G401 (cell line): ENCODE results near the gene ZGPAT. TPM values are rescaled to one million over a fixed set of nuclear protein-coding genes. Genes with fewer than 3 reads are reported as not detected.

Experiments used
- DNase-seq: peaks from one replicate; pipeline ENCODE4 v3.0.0-alpha.2; 2015; ENCODE audit warnings: low spot score
- in situ Hi-C: cut with HindIII; loops from 2 replicates; pipeline ENCODE4 v1.10.0; 2016; ENCODE audit warnings: low sequenced_read_pairs, mixed read lengths
- total RNA-seq: library from RNA; depleted of rRNA; stranded (reverse); fragments of >200 nt; shearing (Covaris generic); gene quantifications from 2 replicates; pipeline ENCODE4 v1.2.3, GENCODE V29; 2014

The ZGPAT gene
- total RNA-seq, 1 experiment from 2014 or later, result 52.7 TPM

- in situ Hi-C loops, result no loop called here
- no peak for DNase-seq
Measured at GRCh38 chr20:63700199-63701050, 7.4 kb upstream of the ZGPAT start.

- in situ Hi-C loops, result no loop called here
Measured at GRCh38 chr20:63701051-63701328, 6.8 kb upstream of the ZGPAT start.

GRCh38 chr20:63701329-63702035 is 6.4 kb upstream of the ZGPAT start:
- no peak for DNase-seq
- in situ Hi-C loops, result no loop called here

More at GRCh38 chr20:63701051-63701328, 6.8 kb upstream of the ZGPAT start:
- no peak for DNase-seq

GRCh38 chr20:63702036-63702665 is 5.7 kb upstream of the ZGPAT start:
- in situ Hi-C loops, result no loop called here
- DNase-seq, result no peak

GRCh38 chr20:63702751-63703470 is 4.9 kb upstream of the ZGPAT start:
- DNase-seq, result no peak
- in situ Hi-C loops, result no loop called here

- in situ Hi-C loops, result no loop called here
- DNase-seq, result no peak
Measured at GRCh38 chr20:63703471-63703975, 4.3 kb upstream of the ZGPAT start.

- in situ Hi-C loops, result no loop called here
- no peak for DNase-seq
Measured at GRCh38 chr20:63703976-63704748, 3.7 kb upstream of the ZGPAT start.

- in situ Hi-C loops, result no loop called here
- no peak for DNase-seq
Measured at GRCh38 chr20:63704749-63705117, 3.1 kb upstream of the ZGPAT start.

- DNase-seq, result no peak
- in situ Hi-C loops, result no loop called here
Measured at GRCh38 chr20:63705232-63706026, 2.4 kb upstream of the ZGPAT start.

- no peak for DNase-seq
- in situ Hi-C loops, result no loop called here
Measured at GRCh38 chr20:63706027-63706695, 1.7 kb upstream of the ZGPAT start.

- peak; percentile 27 for DNase-seq
- in situ Hi-C loops, result no loop called here
Measured at GRCh38 chr20:63706852-63707557, 834 bp upstream of the ZGPAT start.

GRCh38 chr20:63708301-63709148 is 686 bp downstream of the ZGPAT start:
- DNase-seq, result peak; percentile 30
- in situ Hi-C loops, result no loop called here

- DNase-seq, result no peak
- in situ Hi-C loops, result no loop called here
Measured at GRCh38 chr20:63709149-63709527, 1.3 kb downstream of the ZGPAT start.

- DNase-seq, result no peak
- in situ Hi-C loops, result no loop called here
Measured at GRCh38 chr20:63711085-63711645, 3.3 kb downstream of the ZGPAT start.

- DNase-seq, result no peak
- in situ Hi-C loops, result no loop called here
Measured at GRCh38 chr20:63712191-63712590, 4.4 kb downstream of the ZGPAT start.

- DNase-seq, result no peak
- in situ Hi-C loops, result no loop called here
Measured at GRCh38 chr20:63714858-63715257, 7.0 kb downstream of the ZGPAT start.
